ENCODE measurements around the gene DOCK4.

GRCh38 chr7:112124061-112124766 lies 82.0 kb downstream of the DOCK4 start:
- no peak for TF ChIP-seq FOXJ3 (CRISPR knock-in tag; IDR thresholded peaks at IDR 0.05; ENCODE audit: borderline replicate concordance)
- TF ChIP-seq ATF1 (CRISPR knock-in tag; IDR thresholded peaks at IDR 0.05): no peak
- no peak for TF ChIP-seq CTCF (IDR thresholded peaks at IDR 0.05)
